HG03342 (cell line): ENCODE measurements around the gene CDCA4.
A peak's percentile ranks its signal among the peaks of the same experiment; 100 is the strongest.
"Not testable (repeated sequence)": the region's sequence is repeated elsewhere in the genome, so short reads cannot be mapped to it uniquely, and the experiment has no call there.

ENCODE experiments used
- ATAC-seq: cut with Tn5 transposase; IDR thresholded peaks from one replicate; pipeline ENCODE4 v1.9.1; 2021; ENCODE audit warnings: mild to moderate bottlenecking, moderate library complexity; ENCODE audit not compliant: unreplicated experiment

Gene CDCA4

GRCh38 chr14:105020815-105021655, at the start of gene CDCA4:
Gene CDCA4 (minus strand): TSS chr14:105021083. CDS start chr14:105011929, 9,154 bp downstream.
- peak; percentile 78 for ATAC-seq

DNA sequence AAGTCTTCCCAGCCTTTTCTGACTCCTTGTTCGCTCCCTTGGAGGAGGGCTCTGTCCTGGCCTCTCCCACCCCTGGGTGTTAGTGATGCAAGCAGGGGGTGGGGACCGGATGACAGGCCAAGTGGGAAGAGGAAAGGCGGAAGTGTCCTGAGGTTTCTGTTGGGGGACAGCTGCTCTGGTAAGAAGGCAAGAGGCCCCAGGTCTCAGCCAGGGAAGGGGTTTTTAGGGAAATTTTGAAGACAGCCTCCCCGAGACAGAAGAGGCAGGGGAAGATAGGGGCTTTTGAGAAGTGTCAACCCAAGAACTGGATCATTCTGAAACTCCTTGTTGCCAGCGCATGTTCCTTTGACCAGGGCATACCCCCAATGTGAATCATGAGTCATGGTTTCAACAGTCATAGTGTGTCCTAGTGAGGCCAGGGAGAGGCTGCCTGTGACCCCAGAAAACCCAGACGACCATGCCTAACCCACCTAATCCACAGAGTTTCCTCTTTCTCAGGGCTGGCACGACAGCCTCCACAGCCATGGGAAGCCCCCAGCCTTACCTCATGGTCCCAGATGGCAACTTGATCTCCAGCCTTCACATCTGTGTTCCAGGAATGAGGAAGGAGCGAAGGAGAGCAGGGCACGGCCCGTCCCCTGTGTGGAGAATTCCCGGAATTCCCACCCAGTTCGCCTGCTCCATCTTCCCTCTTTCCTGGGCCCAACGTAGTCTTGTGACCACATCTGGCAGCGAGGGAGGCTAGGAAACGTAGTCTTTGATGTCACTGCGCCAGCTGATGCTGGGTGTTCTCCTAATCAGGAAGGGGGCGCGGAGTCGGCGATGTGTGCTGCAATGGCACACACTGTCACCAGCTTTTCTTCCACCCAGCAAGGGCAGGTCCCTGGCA, 49.2 kb upstream of the CDCA4 start:
- peak; percentile 37 for ATAC-seq

DNA sequence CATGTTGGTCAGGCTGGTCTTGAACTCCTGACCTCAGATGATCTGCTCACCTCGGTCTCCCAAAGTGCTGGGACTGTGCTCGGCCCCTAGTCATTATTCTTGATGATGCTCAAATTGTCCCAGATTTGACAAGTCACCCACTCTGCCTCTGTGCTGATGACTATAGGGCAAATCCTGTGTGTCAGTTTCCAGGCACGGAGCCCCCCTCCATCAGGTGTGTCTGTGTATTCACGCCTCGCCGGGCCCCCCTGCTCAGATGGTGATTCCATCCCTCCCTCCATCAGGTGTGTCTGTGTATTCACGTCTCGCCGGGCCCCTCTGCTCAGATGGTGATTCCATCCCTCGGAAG, 48.6 kb upstream of the CDCA4 start:
- no peak for ATAC-seq

DNA sequence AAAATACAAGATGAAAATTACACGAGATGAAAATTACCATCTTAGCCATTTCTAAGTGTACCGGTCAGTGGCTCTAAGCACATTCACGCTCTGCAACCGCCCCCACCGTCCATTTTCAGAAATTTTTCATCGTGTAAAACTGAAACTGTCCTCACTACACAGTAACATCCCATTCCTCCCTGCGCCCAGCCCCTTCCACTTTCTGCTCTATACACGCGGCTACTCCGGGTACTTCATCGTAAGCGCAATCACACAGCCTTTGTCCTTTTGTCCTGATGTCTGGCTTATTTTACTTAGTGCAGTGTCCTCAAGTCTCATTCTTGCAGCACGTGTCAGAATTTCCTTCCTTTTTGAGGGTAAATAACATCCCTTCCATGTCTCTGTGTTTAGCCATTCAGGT, 47.9 kb upstream of the CDCA4 start:
- no peak for ATAC-seq

DNA sequence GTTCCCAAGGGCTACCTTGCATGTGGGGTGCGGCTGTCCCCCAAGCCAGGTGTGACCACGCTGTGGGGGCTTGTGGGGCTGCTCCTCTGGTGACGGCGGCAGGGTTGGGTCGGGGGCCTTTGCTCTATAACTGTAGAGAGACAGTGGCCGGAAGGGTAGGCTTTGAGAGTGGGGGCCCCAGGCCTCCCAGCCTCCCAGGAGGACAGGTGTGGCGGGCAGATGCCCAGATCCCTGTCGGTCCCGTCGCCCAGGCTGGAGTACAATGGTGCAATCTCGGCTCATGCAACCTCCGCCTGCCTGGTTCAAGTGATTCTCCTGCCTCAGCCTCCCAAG, 47.1 kb upstream of the CDCA4 start:
- no peak for ATAC-seq

GRCh38 chr14:105067140-105067968, 46.5 kb upstream of the CDCA4 start:
- ATAC-seq = no peak

- no peak for ATAC-seq
Observed at GRCh38 chr14:105066240-105067071, 45.6 kb upstream of the CDCA4 start.

- peak; percentile 52 for ATAC-seq
Observed at GRCh38 chr14:105065280-105066228, 44.7 kb upstream of the CDCA4 start, which contains the start of gene GPR132. Gene GPR132 (minus strand): TSS chr14:105065430. CDS start chr14:105055420, 10,010 bp downstream.

GRCh38 chr14:105064721-105065143, 43.8 kb upstream of the CDCA4 start:
- no peak for ATAC-seq

GRCh38 chr14:105064001-105064400, 43.1 kb upstream of the CDCA4 start:
- ATAC-seq = no peak

- not testable (repeated sequence) for ATAC-seq
Observed at GRCh38 chr14:105063506-105063905, 42.6 kb upstream of the CDCA4 start.

- ATAC-seq = no peak
Observed at GRCh38 chr14:105063056-105063455, 42.2 kb upstream of the CDCA4 start.

DNA sequence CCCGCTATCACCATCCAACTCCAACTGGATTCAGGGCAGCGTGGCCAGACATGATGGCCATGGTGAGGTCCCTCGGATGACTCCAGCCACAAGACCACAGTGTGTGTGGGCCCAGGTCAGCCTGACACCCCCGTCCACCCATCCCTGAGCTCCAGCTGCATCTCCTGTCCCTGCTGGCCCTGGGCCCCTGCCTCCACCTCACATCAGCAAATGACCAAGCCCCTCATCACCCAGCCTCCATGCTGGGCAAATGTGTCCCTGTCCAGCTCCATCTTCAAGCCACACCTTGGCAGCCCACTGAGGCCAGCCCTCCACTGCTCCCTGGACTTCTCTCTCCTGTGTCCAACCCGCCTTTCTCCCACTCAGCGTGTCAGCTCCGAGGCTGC, 41.2 kb upstream of the CDCA4 start:
- ATAC-seq = no peak

- ATAC-seq = peak; percentile 24
Observed at GRCh38 chr14:105061428-105062047, 40.7 kb upstream of the CDCA4 start.

- no peak for ATAC-seq
Observed at GRCh38 chr14:105060751-105061427, 40.0 kb upstream of the CDCA4 start.

GRCh38 chr14:105059925-105060565, 39.2 kb upstream of the CDCA4 start:
- ATAC-seq = no peak
